Measurements from ENCODE around the gene PDE7B. TPM values are rescaled to one million over a fixed set of nuclear protein-coding genes. Genes with fewer than 3 reads are reported as not detected.

PDE7B gene
- total and polyA plus RNA-seq, 2 of the 13 experiments (the other 11 are each of a cell fraction or from before 2014, with no cell fraction given) = not detected

GRCh38 chr6:136148523-136148922, 297.0 kb downstream of the PDE7B start (continued):
- no peak for TF ChIP-seq ZBTB2 (CRISPR knock-in tag; IDR thresholded peaks at IDR 0.05; ENCODE audit: low read depth)
- no peak for TF ChIP-seq ZNF710 (CRISPR knock-in tag; IDR thresholded peaks at IDR 0.05; ENCODE audit: borderline replicate concordance)
- no peak for TF ChIP-seq DPF2 (CRISPR knock-in tag; IDR thresholded peaks at IDR 0.05; ENCODE audit: borderline replicate concordance, low read depth)
- no peak for TF ChIP-seq TCF12 (IDR thresholded peaks at IDR 0.05)
- TF ChIP-seq TCF12 (CRISPR knock-in tag; IDR thresholded peaks at IDR 0.05) = no peak
- TF ChIP-seq THAP8 (CRISPR knock-in tag; IDR thresholded peaks at IDR 0.05; ENCODE audit: borderline replicate concordance) = no peak
- no peak for TF ChIP-seq HOXA7 (CRISPR knock-in tag; IDR thresholded peaks at IDR 0.05)
- no peak for TF ChIP-seq NFAT5 (CRISPR knock-in tag; IDR thresholded peaks at IDR 0.05)
- no peak for TF ChIP-seq ZNF570 (CRISPR knock-in tag; IDR thresholded peaks at IDR 0.05; ENCODE audit: borderline replicate concordance)
- TF ChIP-seq TEAD2 (CRISPR knock-in tag; IDR thresholded peaks at IDR 0.05) = no peak
- no peak for TF ChIP-seq ZKSCAN8 (CRISPR knock-in tag; IDR thresholded peaks at IDR 0.05; ENCODE audit: borderline replicate concordance)
- TF ChIP-seq NFIB (CRISPR knock-in tag; IDR thresholded peaks at IDR 0.05; ENCODE audit: borderline replicate concordance) = no peak
